DOHH2 (cell line): ENCODE results near the gene HOXD9.

Source experiments
- H3F3A ChIP-seq: fragments of 200-600 bp; sonication (generic), shearing (Covaris generic); 2 replicates; pipeline ENCODE4 v1.6.0; 2016; ENCODE audit warnings: antibody characterized with exemption, mild to moderate bottlenecking; ENCODE audit not compliant: control insufficient read depth, insufficient read depth
- H3K27ac ChIP-seq: fragments of 200-600 bp; sonication (generic); 2 replicates; pipeline ENCODE4 v1.5.1; 2014; ENCODE audit warnings: low read depth, mild to moderate bottlenecking, low read length, moderate library complexity
- H3K27me3 ChIP-seq: fragments of 200-600 bp; sonication (generic); 2 replicates; pipeline ENCODE4 v1.6.1; 2014; ENCODE audit warnings: mild to moderate bottlenecking, low read length, mixed read lengths; ENCODE audit not compliant: control insufficient read depth
- H3K36me3 ChIP-seq: fragments of 200-600 bp; sonication (generic); 2 replicates; pipeline ENCODE4 v1.6.1; 2014; ENCODE audit warnings: mild to moderate bottlenecking, low read length, moderate library complexity, mixed read lengths; ENCODE audit not compliant: control insufficient read depth
- H3K4me1 ChIP-seq: fragments of 200-600 bp; sonication (generic); 2 replicates; pipeline ENCODE4 v1.6.1; 2014; ENCODE audit warnings: mild to moderate bottlenecking, low read length, mixed read lengths; ENCODE audit not compliant: control insufficient read depth
- H3K4me2 ChIP-seq: fragments of 200-600 bp; sonication (generic); 2 replicates; pipeline ENCODE4 v1.6.0; 2014; ENCODE audit warnings: mild to moderate bottlenecking, low read length, moderate library complexity
- H3K4me3 ChIP-seq: fragments of 200-600 bp; sonication (generic); 2 replicates; pipeline ENCODE4 v1.5.1; 2014; ENCODE audit warnings: mild to moderate bottlenecking, low read length, mixed read lengths
- H3K79me2 ChIP-seq: fragments of 200-600 bp; sonication (generic); 2 replicates; pipeline ENCODE4 v1.6.1; 2014; ENCODE audit warnings: mild to moderate bottlenecking, low read length, mixed read lengths; ENCODE audit not compliant: control insufficient read depth
- H3K9me2 ChIP-seq: fragments of 200-600 bp; sonication (generic); replicated peaks from 2 replicates; pipeline ENCODE4 v1.6.1; 2014; ENCODE audit warnings: mild to moderate bottlenecking, low read length, mixed read lengths; ENCODE audit not compliant: control insufficient read depth
- H3K9me3 ChIP-seq: fragments of 200-600 bp; sonication (generic); 2 replicates; pipeline ENCODE4 v1.6.1; 2014; ENCODE audit warnings: antibody characterized with exemption, low read length, mixed read lengths; ENCODE audit not compliant: control insufficient read depth, insufficient read depth
- H4K20me1 ChIP-seq: fragments of 200-600 bp; sonication (generic); 2 replicates; pipeline ENCODE4 v1.6.0; 2014; ENCODE audit warnings: low read depth, mild to moderate bottlenecking, antibody characterized with exemption, low read length, moderate library complexity; ENCODE audit not compliant: control insufficient read depth, insufficient read depth
- EZH2phosphoT487 ChIP-seq: fragments of 200-600 bp; sonication (generic); IDR thresholded peaks from 2 replicates; pipeline ENCODE4 v1.6.1; 2017; ENCODE audit warnings: borderline replicate concordance, mild to moderate bottlenecking, antibody characterized with exemption, low read length, moderate library complexity, mixed read lengths
- TF ChIP-seq, protein P1 (sequence below): fragments of 200-600 bp; sonication (generic); IDR thresholded peaks from one replicate; pipeline ENCODE4 v1.5.1; 2014; ENCODE audit warnings: antibody characterized with exemption, mild to moderate bottlenecking, low read depth, low read length; ENCODE audit not compliant: poor library complexity, severe bottlenecking

The HOXD9 gene

DNA sequence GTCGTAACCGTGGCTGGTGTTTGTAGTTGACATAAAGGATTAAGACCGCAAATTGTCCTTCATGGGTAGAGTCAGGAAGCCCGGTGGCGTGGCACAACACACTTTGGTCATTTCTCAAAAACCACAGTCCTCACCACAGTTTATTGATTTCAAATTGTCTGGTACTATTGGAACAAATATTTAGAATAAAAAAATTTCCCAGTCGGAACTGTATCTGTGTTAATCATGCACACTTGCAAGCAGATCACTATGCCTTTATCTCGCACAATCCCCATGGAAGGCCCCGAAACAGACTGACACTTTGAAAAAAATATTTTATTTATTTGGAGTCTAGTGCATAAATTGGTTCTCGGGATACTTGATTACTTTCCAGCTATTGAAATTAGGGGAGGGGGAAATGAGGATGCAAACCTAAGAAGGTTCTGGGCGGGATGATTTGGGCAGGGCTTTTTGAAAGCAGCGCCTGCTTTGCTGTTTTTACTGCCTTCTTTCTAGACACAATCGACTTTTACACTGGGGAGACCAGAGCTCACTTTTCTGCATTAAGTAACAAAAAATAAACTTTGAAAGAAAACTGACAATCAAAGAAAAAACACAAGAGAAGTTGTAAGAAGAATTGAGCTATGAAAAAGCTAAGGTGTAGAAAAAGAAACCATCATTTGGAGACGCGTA is 50.5 kb downstream of the HOXD9 start:
- no peaks in the 10 kb centered on the region for H3K79me2 ChIP-seq
- no peaks in the 10 kb centered on the region for H3F3A ChIP-seq
- H3K9me2 ChIP-seq: no peaks in the 10 kb centered on the region
- no peaks in the 10 kb centered on the region for H3K4me1 ChIP-seq
- peaks cover 45% of the 10 kb centered on the region for H3K27me3 ChIP-seq
- no peaks in the 10 kb centered on the region for H3K9me3 ChIP-seq
- no peak for TF ChIP-seq EZH2phosphoT487
- TF ChIP-seq, protein P1, sequence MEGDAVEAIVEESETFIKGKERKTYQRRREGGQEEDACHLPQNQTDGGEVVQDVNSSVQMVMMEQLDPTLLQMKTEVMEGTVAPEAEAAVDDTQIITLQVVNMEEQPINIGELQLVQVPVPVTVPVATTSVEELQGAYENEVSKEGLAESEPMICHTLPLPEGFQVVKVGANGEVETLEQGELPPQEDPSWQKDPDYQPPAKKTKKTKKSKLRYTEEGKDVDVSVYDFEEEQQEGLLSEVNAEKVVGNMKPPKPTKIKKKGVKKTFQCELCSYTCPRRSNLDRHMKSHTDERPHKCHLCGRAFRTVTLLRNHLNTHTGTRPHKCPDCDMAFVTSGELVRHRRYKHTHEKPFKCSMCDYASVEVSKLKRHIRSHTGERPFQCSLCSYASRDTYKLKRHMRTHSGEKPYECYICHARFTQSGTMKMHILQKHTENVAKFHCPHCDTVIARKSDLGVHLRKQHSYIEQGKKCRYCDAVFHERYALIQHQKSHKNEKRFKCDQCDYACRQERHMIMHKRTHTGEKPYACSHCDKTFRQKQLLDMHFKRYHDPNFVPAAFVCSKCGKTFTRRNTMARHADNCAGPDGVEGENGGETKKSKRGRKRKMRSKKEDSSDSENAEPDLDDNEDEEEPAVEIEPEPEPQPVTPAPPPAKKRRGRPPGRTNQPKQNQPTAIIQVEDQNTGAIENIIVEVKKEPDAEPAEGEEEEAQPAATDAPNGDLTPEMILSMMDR: no peak
- no peaks in the 10 kb centered on the region for H3K36me3 ChIP-seq
- H4K20me1 ChIP-seq: no peaks in the 10 kb centered on the region
- H3K4me2 ChIP-seq: no peak overlapping the region
- no peak overlapping the region for H3K4me3 ChIP-seq
- H3K27ac ChIP-seq: no peak overlapping the region

DNA sequence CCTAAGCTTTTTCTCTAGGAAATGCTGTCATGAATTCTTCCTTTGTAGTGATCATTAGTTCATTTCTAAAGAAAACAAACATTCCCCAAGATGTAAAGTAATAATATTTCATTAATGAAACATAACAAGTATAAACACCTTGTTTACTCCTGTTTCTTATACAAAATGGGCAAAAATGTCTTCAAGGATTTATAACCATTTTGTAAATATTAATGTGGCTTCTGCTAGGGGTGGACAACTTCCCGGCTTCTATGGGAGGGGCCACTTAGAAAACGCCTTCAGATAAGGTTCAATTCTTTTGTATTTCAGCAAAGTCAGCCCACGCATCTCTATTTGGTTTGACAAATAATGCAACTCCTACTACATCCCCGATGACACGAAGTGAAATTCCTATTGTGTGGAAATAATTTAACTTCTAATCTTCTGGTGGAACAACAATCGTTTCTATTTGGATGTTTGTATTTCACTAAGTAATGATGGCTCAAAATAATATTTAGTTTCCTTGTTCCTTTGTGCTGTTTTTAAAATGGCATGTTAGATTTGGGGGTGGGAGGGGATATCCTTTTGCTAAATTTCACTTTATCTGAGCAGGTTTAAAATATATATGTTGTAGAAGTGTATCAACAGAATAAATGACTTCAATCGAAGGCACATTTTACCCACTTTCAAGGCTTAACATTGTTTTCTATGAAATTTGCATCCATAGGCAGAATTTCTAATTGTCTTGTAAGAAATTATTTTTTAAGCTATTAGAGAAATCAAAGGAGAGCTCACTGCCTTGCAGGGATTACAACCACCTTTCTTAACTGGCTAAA is 51.3 kb downstream of the HOXD9 start:
- Histone ChIP-seq H3K36me3 (no peaks in the 10 kb centered on the region), H3F3A (no peaks in the 10 kb centered on the region), H3K9me3 (no peaks in the 10 kb centered on the region), H3K27me3 (peaks cover 52% of the 10 kb centered on the region), H3K4me3 (no peak overlapping the region), H4K20me1 (no peaks in the 10 kb centered on the region), H3K9me2 (no peaks in the 10 kb centered on the region), H3K4me1 (no peaks in the 10 kb centered on the region), H3K4me2 (no peak overlapping the region), H3K79me2 (no peaks in the 10 kb centered on the region), H3K27ac (no peak overlapping the region)
- TF ChIP-seq, protein P1: no peak
- TF ChIP-seq EZH2phosphoT487: no peak

DNA sequence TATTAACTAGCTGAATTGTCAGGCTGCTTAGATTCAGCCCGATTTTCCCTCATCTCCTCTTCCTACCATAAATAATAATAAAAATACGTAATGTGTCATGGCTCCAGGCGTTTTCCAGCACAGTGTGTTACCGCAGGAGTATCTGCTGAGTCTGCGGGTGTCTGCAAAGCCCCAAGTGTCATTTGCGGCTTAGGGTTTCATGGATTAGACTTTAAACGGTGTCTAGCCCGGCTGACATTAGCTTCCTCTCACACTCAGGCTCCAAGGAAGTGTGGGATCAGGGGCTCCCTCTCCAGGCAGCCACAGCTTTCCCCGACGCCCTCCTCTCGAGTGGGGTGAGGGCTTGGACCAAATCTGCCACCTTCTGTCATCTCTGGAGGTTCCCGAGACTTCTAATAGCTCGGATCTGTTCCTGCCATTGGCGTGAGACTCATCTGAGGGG is 51.9 kb downstream of the HOXD9 start:
- Histone ChIP-seq H3K4me2 (no peak overlapping the region), H4K20me1 (no peaks in the 10 kb centered on the region), H3F3A (no peaks in the 10 kb centered on the region), H3K36me3 (no peaks in the 10 kb centered on the region), H3K9me2 (no peaks in the 10 kb centered on the region), H3K27me3 (peaks cover 56% of the 10 kb centered on the region), H3K4me1 (no peaks in the 10 kb centered on the region), H3K4me3 (no peak overlapping the region), H3K9me3 (no peaks in the 10 kb centered on the region), H3K79me2 (no peaks in the 10 kb centered on the region), H3K27ac (no peak overlapping the region)
- TF ChIP-seq, protein P1: no peak
- TF ChIP-seq EZH2phosphoT487: no peak
